HepG2 (cell line): ENCODE data around the gene FMNL2. TPM values are rescaled to one million over a fixed set of nuclear protein-coding genes. Genes with fewer than 3 reads are reported as not detected.

Experiments used
- AGO2 ChIP-seq: fragments of 200-400 bp; formaldehyde crosslinking; optimal IDR thresholded peaks from 2 replicates; pipeline ENCODE3; 2017; ENCODE audit warnings: mild to moderate bottlenecking, low read depth, low read length, moderate library complexity
- ARID4A ChIP-seq: sonication (generic); formaldehyde crosslinking; IDR thresholded peaks from 2 replicates; pipeline ENCODE4 v1.5.0; 2020; ENCODE audit warnings: mild to moderate bottlenecking, missing genetic modification reagents, borderline replicate concordance
- CSRNP1 ChIP-seq: sonication (generic); formaldehyde crosslinking; IDR thresholded peaks from 2 replicates; pipeline ENCODE4 v1.8.1; 2023; ENCODE audit warnings: mild to moderate bottlenecking, missing genetic modification reagents
- DRAP1 ChIP-seq: IDR thresholded peaks from 2 replicates; pipeline ENCODE4 v1.6.1; 2016; ENCODE audit warnings: missing genetic modification reagents, missing compliant biosample characterization
- MTA3 ChIP-seq: sonication (generic); formaldehyde crosslinking; IDR thresholded peaks from 2 replicates; pipeline ENCODE4 v1.4.0; 2020; ENCODE audit warnings: missing genetic modification reagents
- NFATC3 ChIP-seq: sonication (generic); formaldehyde crosslinking; IDR thresholded peaks from 2 replicates; pipeline ENCODE4 v1.5.1; 2020; ENCODE audit warnings: mild to moderate bottlenecking, missing genetic modification reagents
- NFRKB ChIP-seq: fragments of 450-650 bp; IDR thresholded peaks from 2 replicates; pipeline ENCODE4 v1.6.1; 2017
- ZKSCAN8 ChIP-seq: IDR thresholded peaks from 2 replicates; pipeline ENCODE4 v1.6.1; 2016; ENCODE audit warnings: borderline replicate concordance, missing genetic modification reagents, missing compliant biosample characterization
- ZNF10 ChIP-seq: sonication (generic); formaldehyde crosslinking; IDR thresholded peaks from 2 replicates; pipeline ENCODE4 v1.4.0; 2020; ENCODE audit warnings: mild to moderate bottlenecking, low read depth, missing genetic modification reagents, borderline replicate concordance
- ZNF430 ChIP-seq: sonication (generic); formaldehyde crosslinking; IDR thresholded peaks from 2 replicates; pipeline ENCODE4 v1.9.0; 2021; ENCODE audit warnings: mild to moderate bottlenecking, missing genetic modification reagents
- ZNF503 ChIP-seq: sonication (generic); formaldehyde crosslinking; IDR thresholded peaks from 2 replicates; pipeline ENCODE4 v1.4.0; 2020; ENCODE audit warnings: missing genetic modification reagents
- polyA plus RNA-seq, 8 experiments: library from polyadenylated mRNA; depleted of rRNA in 3 of 8; stranded (reverse) in 7 of 8; unstranded in 1 of 8; fragments of >200 nt; fragmentation: Illumina TruSeq in 4 of 8; extraction: Trizol in 4 of 8; gene quantifications; 2 replicates each; pipeline versions ENCODE4 v1.2.1 to v1.2.3, GENCODE V29; 2011 to 2016; ENCODE audit warnings: low read depth in 4 of 8, missing spikeins in 1 of 8, mixed read lengths in 1 of 8; ENCODE audit not compliant: insufficient read depth in 1 of 8
- total RNA-seq, 5 experiments: library from RNA; depleted of rRNA; stranded (reverse); fragments of >200 nt; fragmentation: Illumina TruSeq; extraction: Trizol; gene quantifications; 2 replicates each; pipeline ENCODE4 v1.2.3, GENCODE V29; 2016; ENCODE audit warnings: low read depth in 1 of 5

The FMNL2 gene
- total and polyA plus RNA-seq, 2 of the 13 experiments (the other 11 are each of a cell fraction or from before 2014, with no cell fraction given), result 66.5 to 67.7 TPM

GRCh38 chr2:152582081-152582480 lies 247.1 kb downstream of the FMNL2 start (continued):
- TF ChIP-seq ARID4A (CRISPR knock-in tag) (no peak), MTA3 (no peak), ZKSCAN8 (CRISPR knock-in tag) (no peak), ZNF430 (CRISPR knock-in tag) (no peak), DRAP1 (no peak), ZNF503 (CRISPR knock-in tag) (no peak), ZNF10 (CRISPR knock-in tag) (no peak), AGO2 (no peak), CSRNP1 (CRISPR knock-in tag) (no peak), NFATC3 (no peak), NFRKB (no peak)
